Measurements from ENCODE around the gene HSD17B1. TPM values are rescaled to one million over a fixed set of nuclear protein-coding genes. Genes with fewer than 3 reads are reported as not detected.
A peak's percentile ranks its signal among the peaks of the same experiment; 100 is the strongest.

HSD17B1 gene
- total and polyA plus RNA-seq, 2 of the 13 experiments (the other 11 are each of a cell fraction or from before 2014, with no cell fraction given), result 0.54 to 0.93 TPM

GRCh38 chr17:42561897-42562387 lies 9.2 kb downstream of the HSD17B1 start, which contains the start of gene COASY (continued):
- TF ChIP-seq AHDC1 (CRISPR knock-in tag; IDR thresholded peaks at IDR 0.05; ENCODE audit: borderline replicate concordance) (peak; percentile 11; the same call in 1 of the 2 replicates), ATF7 (IDR thresholded peaks at IDR 0.05) (no peak), ATF7 (CRISPR knock-in tag; IDR thresholded peaks at IDR 0.05) (no peak; the same call in 1 of the 2 replicates), ZFX (CRISPR knock-in tag; IDR thresholded peaks at IDR 0.05; ENCODE audit: low read depth) (peak; percentile 91), BRD4 (CRISPR knock-in tag; IDR thresholded peaks at IDR 0.05) (no peak), NCOA2 (CRISPR knock-in tag; IDR thresholded peaks at IDR 0.05) (no peak; the same call in 1 of the 2 replicates), SRF (IDR thresholded peaks at IDR 0.05; ENCODE audit: low read depth, low read length) (peak; percentile 43; the same call in 1 of the 2 replicates), SIN3B (IDR thresholded peaks at IDR 0.05; ENCODE audit: low read length) (peak; percentile 83), ZNF780A (CRISPR knock-in tag; IDR thresholded peaks at IDR 0.05) (no peak), PCBP2 (optimal IDR thresholded peaks at IDR 0.05; ENCODE audit: low read depth, low read length, poor library complexity, severe bottlenecking) (no peak), ZNF737 (CRISPR knock-in tag; IDR thresholded peaks at IDR 0.05; ENCODE audit: borderline replicate concordance) (0 out of 2 replicates have a peak, but pooled peaks have one; percentile 1), MATR3 (CRISPR knock-in tag; IDR thresholded peaks at IDR 0.05) (no peak), AKAP8 (CRISPR knock-in tag; IDR thresholded peaks at IDR 0.05) (peak; percentile 53; the same call in 1 of the 2 replicates), MIER2 (CRISPR knock-in tag; IDR thresholded peaks at IDR 0.05) (0 out of 2 replicates have a peak, but pooled peaks have one; percentile 75), ONECUT2 (CRISPR knock-in tag; IDR thresholded peaks at IDR 0.05) (no peak), ZNF160 (CRISPR knock-in tag; IDR thresholded peaks at IDR 0.05) (peak; percentile 57; the same call in 1 of the 2 replicates), ZFYVE20 (CRISPR knock-in tag; IDR thresholded peaks at IDR 0.05; ENCODE audit: borderline replicate concordance, low read depth) (no peak), ZNF143 (CRISPR knock-in tag; IDR thresholded peaks at IDR 0.05) (peak; percentile 69; the same call in 1 of the 2 replicates), ZNF124 (CRISPR knock-in tag; IDR thresholded peaks at IDR 0.05) (peak; percentile 61; the same call in 1 of the 2 replicates)
- TF ChIP-seq, protein P1, sequence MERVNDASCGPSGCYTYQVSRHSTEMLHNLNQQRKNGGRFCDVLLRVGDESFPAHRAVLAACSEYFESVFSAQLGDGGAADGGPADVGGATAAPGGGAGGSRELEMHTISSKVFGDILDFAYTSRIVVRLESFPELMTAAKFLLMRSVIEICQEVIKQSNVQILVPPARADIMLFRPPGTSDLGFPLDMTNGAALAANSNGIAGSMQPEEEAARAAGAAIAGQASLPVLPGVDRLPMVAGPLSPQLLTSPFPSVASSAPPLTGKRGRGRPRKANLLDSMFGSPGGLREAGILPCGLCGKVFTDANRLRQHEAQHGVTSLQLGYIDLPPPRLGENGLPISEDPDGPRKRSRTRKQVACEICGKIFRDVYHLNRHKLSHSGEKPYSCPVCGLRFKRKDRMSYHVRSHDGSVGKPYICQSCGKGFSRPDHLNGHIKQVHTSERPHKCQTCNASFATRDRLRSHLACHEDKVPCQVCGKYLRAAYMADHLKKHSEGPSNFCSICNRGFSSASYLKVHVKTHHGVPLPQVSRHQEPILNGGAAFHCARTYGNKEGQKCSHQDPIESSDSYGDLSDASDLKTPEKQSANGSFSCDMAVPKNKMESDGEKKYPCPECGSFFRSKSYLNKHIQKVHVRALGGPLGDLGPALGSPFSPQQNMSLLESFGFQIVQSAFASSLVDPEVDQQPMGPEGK (CRISPR knock-in tag; IDR thresholded peaks at IDR 0.05), result peak; percentile 80
- TF ChIP-seq, protein P2, sequence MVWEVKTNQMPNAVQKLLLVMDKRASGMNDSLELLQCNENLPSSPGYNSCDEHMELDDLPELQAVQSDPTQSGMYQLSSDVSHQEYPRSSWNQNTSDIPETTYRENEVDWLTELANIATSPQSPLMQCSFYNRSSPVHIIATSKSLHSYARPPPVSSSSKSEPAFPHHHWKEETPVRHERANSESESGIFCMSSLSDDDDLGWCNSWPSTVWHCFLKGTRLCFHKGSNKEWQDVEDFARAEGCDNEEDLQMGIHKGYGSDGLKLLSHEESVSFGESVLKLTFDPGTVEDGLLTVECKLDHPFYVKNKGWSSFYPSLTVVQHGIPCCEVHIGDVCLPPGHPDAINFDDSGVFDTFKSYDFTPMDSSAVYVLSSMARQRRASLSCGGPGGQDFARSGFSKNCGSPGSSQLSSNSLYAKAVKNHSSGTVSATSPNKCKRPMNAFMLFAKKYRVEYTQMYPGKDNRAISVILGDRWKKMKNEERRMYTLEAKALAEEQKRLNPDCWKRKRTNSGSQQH (CRISPR knock-in tag; IDR thresholded peaks at IDR 0.05; ENCODE audit: low read depth), result peak; percentile 81; the same call in 1 of the 2 replicates
- TF ChIP-seq, protein P3, sequence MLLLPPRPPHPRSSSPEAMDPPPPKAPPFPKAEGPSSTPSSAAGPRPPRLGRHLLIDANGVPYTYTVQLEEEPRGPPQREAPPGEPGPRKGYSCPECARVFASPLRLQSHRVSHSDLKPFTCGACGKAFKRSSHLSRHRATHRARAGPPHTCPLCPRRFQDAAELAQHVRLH (CRISPR knock-in tag; IDR thresholded peaks at IDR 0.05; ENCODE audit: borderline replicate concordance, low read depth), result peak; percentile 90; the same call in 1 of the 2 replicates
